HG02943 (cell line): ENCODE data around the gene IKZF5.

ENCODE experiments used
- ATAC-seq: cut with Tn5 transposase; IDR thresholded peaks from one replicate; pipeline ENCODE4 v1.9.1; 2021; ENCODE audit warnings: mild to moderate bottlenecking, low read depth, moderate library complexity; ENCODE audit not compliant: unreplicated experiment

Gene IKZF5

GRCh38 chr10:123008355-123009104 lies at the start of gene IKZF5, which contains the start of gene ACADSB:
IKZF5 (minus strand) TSS chr10:123008795; CDS start chr10:122998625, 10,170 bp downstream.
ACADSB (plus strand) TSS chr10:123009006; CDS start chr10:123009030, 24 bp downstream.
- peak; percentile 75 for ATAC-seq

GRCh38 chr10:123057968-123058367 lies 49.4 kb upstream of the IKZF5 start:
- no peak for ATAC-seq

GRCh38 chr10:123045961-123046731 lies 37.6 kb upstream of the IKZF5 start:
- no peak for ATAC-seq

GRCh38 chr10:123044391-123044790 lies 35.8 kb upstream of the IKZF5 start:
- no peak for ATAC-seq

- ATAC-seq = no peak
These were observed 34.9 kb upstream of the IKZF5 start for GRCh38 chr10:123043409-123043925.

GRCh38 chr10:123042708-123043408 lies 34.3 kb upstream of the IKZF5 start:
- ATAC-seq = no peak

- no peak for ATAC-seq
These were observed 31.0 kb upstream of the IKZF5 start for GRCh38 chr10:123039632-123039930.

- no peak for ATAC-seq
These were observed 30.4 kb upstream of the IKZF5 start for GRCh38 chr10:123038782-123039631.

GRCh38 chr10:123035467-123036086 lies 27.0 kb upstream of the IKZF5 start:
- ATAC-seq = no peak

- ATAC-seq = no peak
These were observed 25.7 kb upstream of the IKZF5 start for GRCh38 chr10:123034332-123034731.

GRCh38 chr10:123031124-123031523 lies 22.5 kb upstream of the IKZF5 start:
- ATAC-seq = no peak

- no peak for ATAC-seq
These were observed 19.3 kb upstream of the IKZF5 start for GRCh38 chr10:123027861-123028260.

GRCh38 chr10:123026302-123026701 lies 17.7 kb upstream of the IKZF5 start:
- no peak for ATAC-seq

- no peak for ATAC-seq
These were observed 15.9 kb upstream of the IKZF5 start for GRCh38 chr10:123024540-123024939.

GRCh38 chr10:123021517-123021916 lies 12.9 kb upstream of the IKZF5 start:
- ATAC-seq = no peak

- no peak for ATAC-seq
These were observed 11.5 kb upstream of the IKZF5 start for GRCh38 chr10:123019941-123020703.

GRCh38 chr10:123019264-123019663 lies 10.7 kb upstream of the IKZF5 start:
- no peak for ATAC-seq

- no peak for ATAC-seq
These were observed 9.9 kb upstream of the IKZF5 start for GRCh38 chr10:123018531-123018930.
